AG04449 (cell line): ENCODE measurements around the gene GJD3.

Source experiments
- CTCF ChIA-PET: fragments of 350-600 bp; formaldehyde crosslinking; extraction: SDS; loops from one replicate; lab custom pipeline; 2021; ENCODE audit warnings: antibody characterized with exemption; lab: Yijun Ruan, JAX
- POLR2A ChIA-PET: fragments of 400-600, 350-600 bp; formaldehyde crosslinking; extraction: SDS; loops from one replicate; lab custom pipeline; 2020; ENCODE audit warnings: antibody characterized with exemption, inconsistent platforms; lab: Yijun Ruan, JAX
- DNase-seq: peaks from one replicate; pipeline ENCODE4 v3.0.0-alpha.2; 2010; ENCODE audit warnings: low read depth, low spot score
- H3K4me3 ChIP-seq: 2 replicates; pipeline ENCODE4 v1.5.1; 2011; ENCODE audit warnings: low read depth, mild to moderate bottlenecking, control low read depth, low read length
- CTCF ChIP-seq: IDR thresholded peaks from one replicate; pipeline ENCODE4 v1.5.1; 2011; ENCODE audit warnings: mild to moderate bottlenecking, moderate library complexity, low read length, control low read depth, inconsistent platforms; ENCODE audit not compliant: insufficient read depth; ENCODE audit errors: missing control alignments

The GJD3 gene

GRCh38 chr17:40314584-40314956 lies 50.0 kb downstream of the GJD3 start:
- CTCF ChIA-PET: interaction anchor here (1.2 to 4.0 kb wide), 4 partner anchors 9 to 44 kb away, joined by 3 to 110 read pairs (median 10); partner anchors contain the start of gene RARA
- POLR2A ChIA-PET: interaction anchor here (4.3 kb wide), 1 partner anchor 10 kb away, joined by 35 read pairs; no protein-coding TSS in a partner anchor
- no peak for DNase-seq
- TF ChIP-seq CTCF: no peak
- H3K4me3 ChIP-seq: no peak overlapping the region; the same call in 1 of the 2 replicates

DNA sequence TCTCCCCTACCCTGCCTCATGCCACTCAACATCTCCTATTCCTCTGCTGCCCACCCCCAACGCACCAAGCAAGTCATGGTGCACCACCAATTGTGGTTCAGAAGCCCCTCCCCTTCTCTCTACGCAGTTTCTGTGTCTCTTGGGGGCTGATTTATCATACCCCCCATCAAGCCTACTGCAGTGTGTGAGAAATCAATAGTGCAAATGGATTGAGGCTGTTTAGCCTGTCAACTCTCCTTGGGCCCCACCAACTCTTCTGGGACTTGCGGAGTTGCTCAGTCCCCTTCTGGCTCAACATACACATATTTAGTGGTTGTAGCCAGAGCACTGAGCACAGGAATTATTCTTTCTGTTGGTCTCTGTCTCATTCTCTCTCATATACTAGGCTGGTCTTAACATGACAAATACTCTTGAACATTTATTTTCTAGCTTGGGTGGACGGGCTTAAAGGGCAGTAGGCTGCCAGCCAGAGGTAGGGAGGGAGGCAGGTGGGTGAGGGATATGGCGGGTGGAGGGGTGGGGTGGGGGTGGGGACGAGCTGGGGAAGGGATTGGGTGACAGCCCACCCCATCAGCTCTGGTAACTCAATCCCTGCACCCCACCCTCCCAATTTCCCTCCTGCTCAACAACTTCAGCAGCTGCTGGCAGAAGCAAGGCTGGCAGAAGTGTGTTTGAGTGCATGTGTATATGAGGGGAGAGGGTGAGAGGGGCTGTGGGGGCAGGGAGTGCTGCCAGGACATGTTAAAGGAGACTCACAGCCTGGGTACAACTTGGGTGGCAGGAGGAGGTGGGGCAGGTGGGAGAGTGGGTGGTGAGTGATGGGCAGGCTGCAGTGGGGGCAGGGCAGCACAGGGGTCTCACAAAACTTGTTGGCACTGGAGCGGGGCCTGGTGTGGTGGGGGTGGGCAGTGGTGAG lies 50.6 kb downstream of the GJD3 start:
- DNase-seq: no peak
- POLR2A ChIA-PET: interaction anchor here (4.3 kb wide), 1 partner anchor 9 kb away, joined by 35 read pairs; no protein-coding TSS in a partner anchor
- CTCF ChIA-PET: interaction anchor here (2.4 to 4.0 kb wide), 2 partner anchors 8 to 44 kb away, joined by 11 to 110 read pairs; partner anchors contain the start of gene RARA
- no peak overlapping the region for H3K4me3 ChIP-seq
- no peak for TF ChIP-seq CTCF
